Measurements from ENCODE around the gene ADIPOR2. TPM values are rescaled to one million over a fixed set of nuclear protein-coding genes. Genes with fewer than 3 reads are reported as not detected.

The ADIPOR2 gene
- total and polyA plus RNA-seq, 4 donors = 26.6 to 68.3 (median 41.7) TPM

DNA sequence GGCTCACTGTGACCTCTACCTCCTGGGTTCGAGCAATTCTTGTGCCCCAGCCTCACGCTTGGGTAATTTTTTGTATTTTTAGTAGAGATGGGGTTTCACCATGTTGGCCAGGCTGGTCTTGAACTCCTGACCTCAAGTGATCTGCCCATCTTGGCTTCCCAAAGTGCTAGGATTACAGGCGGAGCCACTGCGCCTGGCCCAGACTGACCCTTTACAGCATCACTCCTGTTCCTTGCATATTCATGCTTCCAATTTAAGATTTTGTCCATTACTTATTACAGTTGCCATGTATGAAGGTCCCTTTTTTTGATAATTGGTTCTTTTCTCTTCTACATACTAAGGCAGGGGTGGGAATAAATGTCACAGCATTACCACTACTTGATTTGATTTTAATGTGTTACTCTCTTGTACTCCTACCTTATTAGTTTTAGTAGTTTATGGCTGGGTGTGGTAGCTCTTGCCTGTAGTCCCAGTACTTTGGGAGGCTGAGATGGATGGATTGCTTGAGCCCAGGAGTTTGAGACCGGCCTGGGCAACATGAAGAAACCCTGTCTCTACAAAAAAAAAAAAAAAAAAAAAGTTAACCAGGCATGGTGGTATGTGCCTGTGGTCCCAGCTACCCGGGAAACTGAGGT, 46.9 kb downstream of the ADIPOR2 start:
- DNase-seq (ENCODE audit: low spot score) = no peak
- no peak overlapping the region for H3K9ac ChIP-seq (ENCODE audit: low read depth in 1 of 2, low read length in 2 of 2)
- 88% methylated on average over 6 of the region's 6 CpGs for WGBS
- no peaks in the 10 kb centered on the region for H3K27me3 ChIP-seq (ENCODE audit: control insufficient read depth in 4 of 4, insufficient read depth in 4 of 4, low read length in 3 of 4)
- H3K4me1 ChIP-seq (ENCODE audit: control insufficient read depth in 4 of 4, insufficient read depth in 4 of 4, low read length in 3 of 4) = peaks cover 7 to 28% (median 21%) of the 10 kb centered on the region in 4 donors
- no peak overlapping the region for H3K4me3 ChIP-seq (ENCODE audit: low read depth in 1 of 3, low read length in 3 of 3)
- no peak overlapping the region for H3K27ac ChIP-seq (ENCODE audit: low read depth in 1 of 2, low read length in 2 of 2)
- H3K9me3 ChIP-seq (ENCODE audit: control insufficient read depth in 4 of 4, low read length in 3 of 4) = no peaks in the 10 kb centered on the region
- no peaks in the 10 kb centered on the region for H3K36me3 ChIP-seq (ENCODE audit: control insufficient read depth in 4 of 4, insufficient read depth in 3 of 4, low read depth in 1 of 4, low read length in 3 of 4)
- TF ChIP-seq SP1 (IDR thresholded peaks at IDR 0.05) (no peak), FOXA1 (IDR thresholded peaks at IDR 0.05) (no peak), TAF1 (conservative IDR thresholded peaks at IDR 0.05) (no peak), HNF4A (conservative IDR thresholded peaks at IDR 0.05) (no peak), JUND (IDR thresholded peaks at IDR 0.05) (no peak), GABPA (IDR thresholded peaks at IDR 0.05 in 1 of 2, conservative IDR thresholded peaks at IDR 0.05 in 1 of 2) (no peak), YY1 (IDR thresholded peaks at IDR 0.05) (no peak), FOXA2 (IDR thresholded peaks at IDR 0.05) (no peak), HNF4G (IDR thresholded peaks at IDR 0.05) (no peak), RXRA (IDR thresholded peaks at IDR 0.05) (no peak), EGR1 (IDR thresholded peaks at IDR 0.05; ENCODE audit: low read depth in 2 of 2) (no peak), REST (IDR thresholded peaks at IDR 0.05) (no peak), RAD21 (IDR thresholded peaks at IDR 0.05) (no peak)
- TF ChIP-seq, protein P1, sequence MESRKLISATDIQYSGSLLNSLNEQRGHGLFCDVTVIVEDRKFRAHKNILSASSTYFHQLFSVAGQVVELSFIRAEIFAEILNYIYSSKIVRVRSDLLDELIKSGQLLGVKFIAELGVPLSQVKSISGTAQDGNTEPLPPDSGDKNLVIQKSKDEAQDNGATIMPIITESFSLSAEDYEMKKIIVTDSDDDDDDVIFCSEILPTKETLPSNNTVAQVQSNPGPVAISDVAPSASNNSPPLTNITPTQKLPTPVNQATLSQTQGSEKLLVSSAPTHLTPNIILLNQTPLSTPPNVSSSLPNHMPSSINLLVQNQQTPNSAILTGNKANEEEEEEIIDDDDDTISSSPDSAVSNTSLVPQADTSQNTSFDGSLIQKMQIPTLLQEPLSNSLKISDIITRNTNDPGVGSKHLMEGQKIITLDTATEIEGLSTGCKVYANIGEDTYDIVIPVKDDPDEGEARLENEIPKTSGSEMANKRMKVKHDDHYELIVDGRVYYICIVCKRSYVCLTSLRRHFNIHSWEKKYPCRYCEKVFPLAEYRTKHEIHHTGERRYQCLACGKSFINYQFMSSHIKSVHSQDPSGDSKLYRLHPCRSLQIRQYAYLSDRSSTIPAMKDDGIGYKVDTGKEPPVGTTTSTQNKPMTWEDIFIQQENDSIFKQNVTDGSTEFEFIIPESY (IDR thresholded peaks at IDR 0.05) = no peak
- TF ChIP-seq, protein P2, sequence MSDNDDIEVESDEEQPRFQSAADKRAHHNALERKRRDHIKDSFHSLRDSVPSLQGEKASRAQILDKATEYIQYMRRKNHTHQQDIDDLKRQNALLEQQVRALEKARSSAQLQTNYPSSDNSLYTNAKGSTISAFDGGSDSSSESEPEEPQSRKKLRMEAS (IDR thresholded peaks at IDR 0.05) = no peak

GRCh38 chr12:1738446-1738845, 47.6 kb downstream of the ADIPOR2 start:
- Histone ChIP-seq H3K27me3 (ENCODE audit: control insufficient read depth in 4 of 4, insufficient read depth in 4 of 4, low read length in 3 of 4) (no peaks in the 10 kb centered on the region), H3K36me3 (ENCODE audit: control insufficient read depth in 4 of 4, insufficient read depth in 3 of 4, low read depth in 1 of 4, low read length in 3 of 4) (no peaks in the 10 kb centered on the region), H3K9ac (ENCODE audit: low read depth in 1 of 2, low read length in 2 of 2) (no peak overlapping the region), H3K4me1 (ENCODE audit: control insufficient read depth in 4 of 4, insufficient read depth in 4 of 4, low read length in 3 of 4) (peaks cover 7 to 25% (median 21%) of the 10 kb centered on the region in 4 donors), H3K4me3 (ENCODE audit: low read depth in 1 of 3, low read length in 3 of 3) (no peak overlapping the region), H3K9me3 (ENCODE audit: control insufficient read depth in 4 of 4, low read length in 3 of 4) (no peaks in the 10 kb centered on the region), H3K27ac (ENCODE audit: low read depth in 1 of 2, low read length in 2 of 2) (no peak overlapping the region)
- no peak for DNase-seq (ENCODE audit: low spot score)
- TF ChIP-seq, protein P1 (IDR thresholded peaks at IDR 0.05) = no peak
- TF ChIP-seq ATF3 (IDR thresholded peaks at IDR 0.05) = no peak
- no peak for TF ChIP-seq GABPA (IDR thresholded peaks at IDR 0.05 in 1 of 2, conservative IDR thresholded peaks at IDR 0.05 in 1 of 2)
- TF ChIP-seq TAF1 (conservative IDR thresholded peaks at IDR 0.05) = no peak
- no peak for TF ChIP-seq CTCF (IDR thresholded peaks at IDR 0.05; ENCODE audit: low read depth, low read length, missing input control)
- TF ChIP-seq JUND (IDR thresholded peaks at IDR 0.05) = no peak
- TF ChIP-seq NR2F2 (IDR thresholded peaks at IDR 0.05) = no peak
- TF ChIP-seq HNF4G (IDR thresholded peaks at IDR 0.05) = no peak
- no peak for TF ChIP-seq FOXA1 (IDR thresholded peaks at IDR 0.05)
- TF ChIP-seq REST (IDR thresholded peaks at IDR 0.05) = no peak
- TF ChIP-seq FOXA2 (IDR thresholded peaks at IDR 0.05) = no peak
- no peak for TF ChIP-seq YY1 (IDR thresholded peaks at IDR 0.05)
- no peak for TF ChIP-seq SP1 (IDR thresholded peaks at IDR 0.05)
